KMS-11 (cell line): ENCODE measurements around the gene SCPEP1.

Experiments used
- H2AFZ ChIP-seq: fragments of 200-600 bp; sonication (generic); 2 replicates; pipeline ENCODE4 v1.6.1; 2016; ENCODE audit warnings: antibody characterized with exemption, mixed run types, low read depth
- H3K27ac ChIP-seq: fragments of 200-600 bp; sonication (generic); 2 replicates; pipeline ENCODE4 v1.6.1; 2016; ENCODE audit warnings: mild to moderate bottlenecking, mixed run types
- H3K27me3 ChIP-seq: fragments of 200-600 bp; sonication (generic); 2 replicates; pipeline ENCODE4 v1.6.1; 2017; ENCODE audit warnings: mild to moderate bottlenecking, low read depth, mixed run types, moderate library complexity; ENCODE audit not compliant: insufficient read depth
- H3K36me3 ChIP-seq: fragments of 200-600 bp; sonication (generic); 2 replicates; pipeline ENCODE4 v1.6.1; 2017; ENCODE audit warnings: mild to moderate bottlenecking, mixed run types; ENCODE audit not compliant: insufficient read depth
- H3K4me1 ChIP-seq: fragments of 200-600 bp; sonication (generic); 2 replicates; pipeline ENCODE4 v1.6.1; 2016; ENCODE audit warnings: mild to moderate bottlenecking, low read depth, mixed run types; ENCODE audit not compliant: poor library complexity, severe bottlenecking
- H3K4me2 ChIP-seq: fragments of 200-600 bp; sonication (generic); 2 replicates; pipeline ENCODE4 v1.7.0; 2016; ENCODE audit warnings: mild to moderate bottlenecking, mixed run types
- H3K4me3 ChIP-seq: fragments of 200-600 bp; sonication (generic); IDR thresholded peaks from 2 replicates; pipeline ENCODE4 v1.6.1; 2017; ENCODE audit warnings: low read depth, low read length, mixed read lengths; ENCODE audit not compliant: insufficient read depth
- H3K79me2 ChIP-seq: fragments of 200-600 bp; sonication (generic); 2 replicates; pipeline ENCODE4 v1.6.1; 2016; ENCODE audit warnings: low read depth, mixed run types; ENCODE audit not compliant: insufficient read depth
- H3K9ac ChIP-seq: fragments of 200-600 bp; sonication (generic); 2 replicates; pipeline ENCODE4 v1.6.1; 2016; ENCODE audit warnings: mild to moderate bottlenecking, mixed run types
- H4K20me1 ChIP-seq: fragments of 200-600 bp; sonication (generic); 2 replicates; pipeline ENCODE4 v1.6.1; 2016; ENCODE audit warnings: mild to moderate bottlenecking, mixed run types; ENCODE audit not compliant: insufficient read depth
- TF ChIP-seq, protein P1 (sequence below): fragments of 200-600 bp; sonication (generic); conservative IDR thresholded peaks from 2 replicates; pipeline ENCODE4 v1.6.1; 2017; ENCODE audit warnings: low read depth, mild to moderate bottlenecking, antibody characterized with exemption, low read length, moderate library complexity, mixed read lengths

The SCPEP1 gene

DNA sequence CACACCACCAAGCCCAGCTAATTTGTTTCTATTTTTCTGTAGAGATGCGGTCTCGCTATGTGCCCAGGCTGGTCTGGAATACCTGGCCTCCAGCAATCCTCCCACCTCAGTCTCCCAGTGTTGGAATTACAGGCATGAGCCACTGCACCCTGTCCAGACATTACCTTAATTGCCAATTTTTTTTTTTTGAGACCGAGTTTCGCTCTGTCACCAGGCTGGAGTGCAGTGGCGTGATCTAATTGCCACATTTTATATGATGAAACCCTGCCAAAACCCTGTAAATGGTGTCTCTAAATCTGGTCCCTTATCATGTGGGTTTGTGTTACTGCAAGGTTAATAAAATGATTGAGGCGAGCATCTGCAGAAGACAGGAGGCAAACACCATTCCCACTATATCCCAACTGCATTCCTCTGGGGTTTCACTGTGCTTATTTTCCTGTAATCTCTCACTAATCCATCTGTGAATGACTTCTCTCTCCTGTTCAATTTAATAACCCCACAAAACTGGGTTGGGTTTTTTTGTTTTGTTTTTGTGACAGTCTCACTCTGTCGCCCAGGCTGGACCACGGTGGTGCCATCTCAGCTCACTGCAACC is 44.7 kb upstream of the SCPEP1 start:
- Histone ChIP-seq H3K4me2 (no peak overlapping the region), H3K4me3 (no peak overlapping the region), H4K20me1 (no peaks in the 10 kb centered on the region), H3K4me1 (no peaks in the 10 kb centered on the region), H3K27ac (no peak overlapping the region), H3K9ac (no peak overlapping the region), H3K36me3 (0 out of 2 replicates have a peak, but pooled peaks cover 4% of the 10 kb centered on the region), H3K27me3 (no peaks in the 10 kb centered on the region), H2AFZ (no peak overlapping the region), H3K79me2 (no peaks in the 10 kb centered on the region)
- TF ChIP-seq, protein P1, sequence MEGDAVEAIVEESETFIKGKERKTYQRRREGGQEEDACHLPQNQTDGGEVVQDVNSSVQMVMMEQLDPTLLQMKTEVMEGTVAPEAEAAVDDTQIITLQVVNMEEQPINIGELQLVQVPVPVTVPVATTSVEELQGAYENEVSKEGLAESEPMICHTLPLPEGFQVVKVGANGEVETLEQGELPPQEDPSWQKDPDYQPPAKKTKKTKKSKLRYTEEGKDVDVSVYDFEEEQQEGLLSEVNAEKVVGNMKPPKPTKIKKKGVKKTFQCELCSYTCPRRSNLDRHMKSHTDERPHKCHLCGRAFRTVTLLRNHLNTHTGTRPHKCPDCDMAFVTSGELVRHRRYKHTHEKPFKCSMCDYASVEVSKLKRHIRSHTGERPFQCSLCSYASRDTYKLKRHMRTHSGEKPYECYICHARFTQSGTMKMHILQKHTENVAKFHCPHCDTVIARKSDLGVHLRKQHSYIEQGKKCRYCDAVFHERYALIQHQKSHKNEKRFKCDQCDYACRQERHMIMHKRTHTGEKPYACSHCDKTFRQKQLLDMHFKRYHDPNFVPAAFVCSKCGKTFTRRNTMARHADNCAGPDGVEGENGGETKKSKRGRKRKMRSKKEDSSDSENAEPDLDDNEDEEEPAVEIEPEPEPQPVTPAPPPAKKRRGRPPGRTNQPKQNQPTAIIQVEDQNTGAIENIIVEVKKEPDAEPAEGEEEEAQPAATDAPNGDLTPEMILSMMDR: no peak

DNA sequence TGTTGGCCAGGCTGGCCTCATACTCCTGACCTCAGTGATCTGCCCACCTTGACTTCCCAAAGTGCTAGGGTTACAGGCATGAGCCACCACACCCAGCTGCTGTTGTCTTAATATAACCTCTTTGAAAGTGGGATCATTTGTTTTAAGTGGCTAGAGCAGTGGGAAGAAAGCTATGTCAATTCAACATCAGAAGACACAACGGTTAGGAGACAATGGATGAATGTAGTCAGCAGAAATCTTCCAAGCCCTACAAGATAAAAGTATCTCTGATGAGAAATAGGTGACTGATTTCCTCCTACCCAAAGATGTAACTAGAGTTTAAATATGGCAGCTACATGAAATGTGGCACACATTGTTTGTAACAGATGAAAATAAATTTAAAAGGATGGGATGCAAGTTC is 44.1 kb upstream of the SCPEP1 start:
- no peak overlapping the region for H3K27ac ChIP-seq
- H3K27me3 ChIP-seq: no peaks in the 10 kb centered on the region
- no peaks in the 10 kb centered on the region for H4K20me1 ChIP-seq
- no peak overlapping the region for H2AFZ ChIP-seq
- TF ChIP-seq, protein P1: no peak
- H3K79me2 ChIP-seq: no peaks in the 10 kb centered on the region
- H3K4me3 ChIP-seq: no peak overlapping the region
- H3K36me3 ChIP-seq: 0 out of 2 replicates have a peak, but pooled peaks cover 4% of the 10 kb centered on the region
- no peak overlapping the region for H3K9ac ChIP-seq
- no peaks in the 10 kb centered on the region for H3K4me1 ChIP-seq
- no peak overlapping the region for H3K4me2 ChIP-seq

DNA sequence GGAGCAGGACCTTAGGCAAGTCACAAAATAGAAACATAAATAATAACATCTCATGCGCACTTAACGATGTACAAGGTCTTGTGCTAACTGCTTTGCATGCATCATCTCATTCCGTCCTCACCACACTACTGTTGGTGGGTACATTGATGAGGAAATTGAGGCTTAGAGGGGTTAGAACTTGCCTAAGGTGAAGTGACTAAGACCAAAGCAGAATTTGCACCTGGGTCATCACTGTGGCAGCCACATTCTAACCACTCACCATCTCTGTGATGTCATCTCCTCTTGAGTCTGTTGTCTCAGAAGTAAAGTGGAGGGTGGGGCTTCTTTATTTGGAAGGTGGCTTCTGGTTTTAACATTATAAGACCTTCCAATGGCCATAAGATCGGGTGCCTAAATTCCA is 43.7 kb upstream of the SCPEP1 start:
- no peak overlapping the region for H3K4me2 ChIP-seq

GRCh38 chr17:56935461-56935860 is 42.5 kb upstream of the SCPEP1 start:
- Histone ChIP-seq H3K4me1 (no peaks in the 10 kb centered on the region), H3K9ac (no peak overlapping the region), H3K36me3 (0 out of 2 replicates have a peak, but pooled peaks cover 4% of the 10 kb centered on the region), H3K4me3 (no peak overlapping the region), H3K27me3 (no peaks in the 10 kb centered on the region), H3K4me2 (no peak overlapping the region), H3K27ac (no peak overlapping the region), H2AFZ (no peak overlapping the region), H4K20me1 (no peaks in the 10 kb centered on the region), H3K79me2 (no peaks in the 10 kb centered on the region)
- TF ChIP-seq, protein P1: no peak

More for the DNA sequence above, 43.7 kb upstream of the SCPEP1 start:
- no peaks in the 10 kb centered on the region for H3K4me1 ChIP-seq
- 0 out of 2 replicates have a peak, but pooled peaks cover 4% of the 10 kb centered on the region for H3K36me3 ChIP-seq
- no peaks in the 10 kb centered on the region for H3K27me3 ChIP-seq
- H3K79me2 ChIP-seq: no peaks in the 10 kb centered on the region
- H3K27ac ChIP-seq: no peak overlapping the region
- no peak overlapping the region for H2AFZ ChIP-seq
- no peak overlapping the region for H3K9ac ChIP-seq
- TF ChIP-seq, protein P1: no peak
- no peak overlapping the region for H3K4me3 ChIP-seq
- no peaks in the 10 kb centered on the region for H4K20me1 ChIP-seq
